ENCODE data around the gene LGMN. TPM values are rescaled to one million over a fixed set of nuclear protein-coding genes. Genes with fewer than 3 reads are reported as not detected.

LGMN gene
- total and polyA plus RNA-seq, 2 of the 13 experiments (the other 11 are each of a cell fraction or from before 2014, with no cell fraction given) = 28.9 to 76.4 TPM

DNA sequence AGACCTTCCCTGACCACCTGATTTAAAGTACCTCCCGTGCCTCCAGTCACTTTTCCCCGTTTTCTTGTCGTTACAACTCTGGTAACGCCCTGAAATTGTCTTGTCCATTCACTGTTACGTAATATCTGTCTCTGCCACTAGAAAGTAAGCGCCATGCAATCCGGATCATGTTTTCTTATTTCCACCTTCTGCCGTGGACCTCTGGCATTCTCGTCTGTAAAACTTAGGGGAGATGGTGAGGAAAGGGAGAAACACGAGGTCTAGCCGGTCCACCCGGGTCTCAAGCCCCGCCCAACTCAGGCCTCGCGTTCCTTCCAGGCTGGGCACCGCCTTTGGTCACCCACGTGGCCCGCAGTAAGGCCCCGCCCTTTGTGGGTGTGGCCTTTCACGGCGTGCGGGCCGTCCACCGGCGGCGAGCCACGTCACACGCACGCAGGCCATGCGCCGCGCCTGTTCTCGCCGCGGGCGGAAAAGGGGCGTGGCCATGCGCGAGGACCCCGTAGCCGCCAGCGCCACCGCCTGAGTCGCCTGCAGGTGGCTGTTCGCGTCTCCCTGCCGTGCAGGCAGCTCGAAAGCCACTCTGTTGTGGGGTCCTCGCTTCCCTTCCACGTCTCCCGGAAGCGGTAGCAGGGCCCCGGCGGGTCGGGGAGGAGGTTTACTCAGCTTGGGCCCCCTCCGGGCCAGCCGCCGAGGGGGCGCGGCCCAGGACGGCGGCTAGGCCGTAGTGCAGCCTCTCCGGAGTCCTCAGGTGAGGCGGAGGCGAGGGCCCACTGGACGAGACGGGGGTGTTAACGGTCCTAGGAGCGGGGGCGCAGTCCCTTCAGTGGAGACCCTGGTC lies 45.5 kb upstream of the LGMN start, which contains the start of gene GOLGA5 (continued):
- peak; percentile 63 for TF ChIP-seq YY1 (IDR thresholded peaks at IDR 0.05; ENCODE audit: insufficient read depth, insufficient replicate concordance, low read depth, low read length)
- no peak for TF ChIP-seq SYNCRIP (IDR thresholded peaks at IDR 0.05; ENCODE audit: insufficient read depth, low read depth, low read length)
- peak; percentile 92 for TF ChIP-seq HOXA3 (CRISPR knock-in tag; IDR thresholded peaks at IDR 0.05)
- TF ChIP-seq CEBPG (CRISPR knock-in tag; IDR thresholded peaks at IDR 0.05) = peak; percentile 41
- TF ChIP-seq, protein P1, sequence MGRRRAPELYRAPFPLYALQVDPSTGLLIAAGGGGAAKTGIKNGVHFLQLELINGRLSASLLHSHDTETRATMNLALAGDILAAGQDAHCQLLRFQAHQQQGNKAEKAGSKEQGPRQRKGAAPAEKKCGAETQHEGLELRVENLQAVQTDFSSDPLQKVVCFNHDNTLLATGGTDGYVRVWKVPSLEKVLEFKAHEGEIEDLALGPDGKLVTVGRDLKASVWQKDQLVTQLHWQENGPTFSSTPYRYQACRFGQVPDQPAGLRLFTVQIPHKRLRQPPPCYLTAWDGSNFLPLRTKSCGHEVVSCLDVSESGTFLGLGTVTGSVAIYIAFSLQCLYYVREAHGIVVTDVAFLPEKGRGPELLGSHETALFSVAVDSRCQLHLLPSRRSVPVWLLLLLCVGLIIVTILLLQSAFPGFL (CRISPR knock-in tag; IDR thresholded peaks at IDR 0.05) = no peak
- 0 out of 2 replicates have a peak, but pooled peaks have one; percentile 28 for TF ChIP-seq ZNF761 (CRISPR knock-in tag; conservative IDR thresholded peaks at IDR 0.05)
- no peak for TF ChIP-seq ZNF282 (IDR thresholded peaks at IDR 0.05; ENCODE audit: partially characterized antibody)
- TF ChIP-seq, protein P2, sequence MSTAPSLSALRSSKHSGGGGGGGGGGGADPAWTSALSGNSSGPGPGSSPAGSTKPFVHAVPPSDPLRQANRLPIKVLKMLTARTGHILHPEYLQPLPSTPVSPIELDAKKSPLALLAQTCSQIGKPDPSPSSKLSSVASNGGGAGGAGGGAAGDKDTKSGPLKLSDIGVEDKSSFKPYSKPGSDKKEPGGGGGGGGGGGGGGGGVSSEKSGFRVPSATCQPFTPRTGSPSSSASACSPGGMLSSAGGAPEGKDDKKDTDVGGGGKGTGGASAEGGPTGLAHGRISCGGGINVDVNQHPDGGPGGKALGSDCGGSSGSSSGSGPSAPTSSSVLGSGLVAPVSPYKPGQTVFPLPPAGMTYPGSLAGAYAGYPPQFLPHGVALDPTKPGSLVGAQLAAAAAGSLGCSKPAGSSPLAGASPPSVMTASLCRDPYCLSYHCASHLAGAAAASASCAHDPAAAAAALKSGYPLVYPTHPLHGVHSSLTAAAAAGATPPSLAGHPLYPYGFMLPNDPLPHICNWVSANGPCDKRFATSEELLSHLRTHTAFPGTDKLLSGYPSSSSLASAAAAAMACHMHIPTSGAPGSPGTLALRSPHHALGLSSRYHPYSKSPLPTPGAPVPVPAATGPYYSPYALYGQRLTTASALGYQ (CRISPR knock-in tag; IDR thresholded peaks at IDR 0.05) = no peak; the same call in 1 of the 2 replicates
- no peak for TF ChIP-seq ZNF766 (CRISPR knock-in tag; IDR thresholded peaks at IDR 0.05; ENCODE audit: borderline replicate concordance)
- no peak for TF ChIP-seq ONECUT2 (CRISPR knock-in tag; IDR thresholded peaks at IDR 0.05)
- TF ChIP-seq PHF8 (CRISPR knock-in tag; IDR thresholded peaks at IDR 0.05) = peak; percentile 97
- peak; percentile 74 for TF ChIP-seq CCDC6 (CRISPR knock-in tag; IDR thresholded peaks at IDR 0.05)
- TF ChIP-seq, protein P3, sequence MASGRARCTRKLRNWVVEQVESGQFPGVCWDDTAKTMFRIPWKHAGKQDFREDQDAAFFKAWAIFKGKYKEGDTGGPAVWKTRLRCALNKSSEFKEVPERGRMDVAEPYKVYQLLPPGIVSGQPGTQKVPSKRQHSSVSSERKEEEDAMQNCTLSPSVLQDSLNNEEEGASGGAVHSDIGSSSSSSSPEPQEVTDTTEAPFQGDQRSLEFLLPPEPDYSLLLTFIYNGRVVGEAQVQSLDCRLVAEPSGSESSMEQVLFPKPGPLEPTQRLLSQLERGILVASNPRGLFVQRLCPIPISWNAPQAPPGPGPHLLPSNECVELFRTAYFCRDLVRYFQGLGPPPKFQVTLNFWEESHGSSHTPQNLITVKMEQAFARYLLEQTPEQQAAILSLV (CRISPR knock-in tag; IDR thresholded peaks at IDR 0.05; ENCODE audit: borderline replicate concordance) = peak; percentile 84; the same call in 1 of the 2 replicates
- no peak for TF ChIP-seq KLF15 (CRISPR knock-in tag; IDR thresholded peaks at IDR 0.05; ENCODE audit: borderline replicate concordance)
- peak; percentile 37; the same call in 1 of the 2 replicates for TF ChIP-seq SALL2 (CRISPR knock-in tag; IDR thresholded peaks at IDR 0.05)
- peak; percentile 63 for TF ChIP-seq IKZF4 (CRISPR knock-in tag; IDR thresholded peaks at IDR 0.05; ENCODE audit: borderline replicate concordance, low read depth, not compliant biosample characterization)
- TF ChIP-seq ZNF556 (CRISPR knock-in tag; IDR thresholded peaks at IDR 0.05; ENCODE audit: borderline replicate concordance) = peak; percentile 46; the same call in 1 of the 2 replicates
- TF ChIP-seq MAFG (CRISPR knock-in tag; IDR thresholded peaks at IDR 0.05) = no peak
- TF ChIP-seq ZNF768 (CRISPR knock-in tag; IDR thresholded peaks at IDR 0.05) = peak; percentile 40; the same call in 1 of the 2 replicates
- no peak for TF ChIP-seq ZNF652 (CRISPR knock-in tag; IDR thresholded peaks at IDR 0.05; ENCODE audit: borderline replicate concordance, low read depth)
- peak; percentile 28; the same call in 1 of the 2 replicates for TF ChIP-seq ZNF160 (CRISPR knock-in tag; IDR thresholded peaks at IDR 0.05)
- no peak; the same call in 1 of the 2 replicates for TF ChIP-seq TOPORS (CRISPR knock-in tag; IDR thresholded peaks at IDR 0.05)
- TF ChIP-seq SIX1 (CRISPR knock-in tag; IDR thresholded peaks at IDR 0.05; ENCODE audit: borderline replicate concordance) = no peak
- TF ChIP-seq SIN3B (IDR thresholded peaks at IDR 0.05; ENCODE audit: low read length) = no peak
- no peak for TF ChIP-seq POLR2AphosphoS2 (IDR thresholded peaks at IDR 0.05; ENCODE audit: low read depth, low read length)
- no peak for TF ChIP-seq ZNF326 (CRISPR knock-in tag; IDR thresholded peaks at IDR 0.05; ENCODE audit: borderline replicate concordance)
- TF ChIP-seq FOXK2 (IDR thresholded peaks at IDR 0.05) = no peak
- no peak for TF ChIP-seq LCORL (IDR thresholded peaks at IDR 0.05)
- TF ChIP-seq LCORL (CRISPR knock-in tag; IDR thresholded peaks at IDR 0.05) = peak; percentile 82
